GM19043 (cell line): ENCODE data around the gene TMX1.
"Not testable (repeated sequence)": the region's sequence is repeated elsewhere in the genome, so short reads cannot be mapped to it uniquely, and the experiment has no call there.

ENCODE experiments used
- ATAC-seq: cut with Tn5 transposase; IDR thresholded peaks from one replicate; pipeline ENCODE4 v1.9.1; 2021; ENCODE audit warnings: low read depth; ENCODE audit not compliant: unreplicated experiment

The TMX1 gene

GRCh38 chr14:51239813-51240803 is at the start of gene TMX1:
TSS of gene TMX1 (plus strand) at chr14:51240247. CDS start at chr14:51240293, 46 bp downstream.
- peak; percentile 89 for ATAC-seq

GRCh38 chr14:51201890-51202289 is 38.2 kb upstream of the TMX1 start:
- ATAC-seq, result no peak

GRCh38 chr14:51202914-51203665 is 37.0 kb upstream of the TMX1 start:
- peak; percentile 60 for ATAC-seq

GRCh38 chr14:51203881-51204280 is 36.2 kb upstream of the TMX1 start:
- ATAC-seq, result no peak

- ATAC-seq, result no peak
Observed at GRCh38 chr14:51205486-51205885, 34.6 kb upstream of the TMX1 start.

GRCh38 chr14:51206462-51206861 is 33.6 kb upstream of the TMX1 start:
- no peak for ATAC-seq

GRCh38 chr14:51207621-51208020 is 32.4 kb upstream of the TMX1 start:
- ATAC-seq, result no peak

GRCh38 chr14:51208982-51209381 is 31.1 kb upstream of the TMX1 start:
- no peak for ATAC-seq

GRCh38 chr14:51209457-51209856 is 30.6 kb upstream of the TMX1 start:
- no peak for ATAC-seq

GRCh38 chr14:51210594-51210993 is 29.5 kb upstream of the TMX1 start:
- no peak for ATAC-seq

- no peak for ATAC-seq
Observed at GRCh38 chr14:51211149-51211548, 28.9 kb upstream of the TMX1 start.

GRCh38 chr14:51216602-51217001 is 23.4 kb upstream of the TMX1 start:
- ATAC-seq, result no peak

GRCh38 chr14:51219473-51220448 is 20.3 kb upstream of the TMX1 start:
- ATAC-seq, result no peak

- not testable (repeated sequence) for ATAC-seq
Observed at GRCh38 chr14:51223463-51223862, 16.6 kb upstream of the TMX1 start.

- ATAC-seq, result no peak
Observed at GRCh38 chr14:51224551-51224950, 15.5 kb upstream of the TMX1 start.

GRCh38 chr14:51225751-51226150 is 14.3 kb upstream of the TMX1 start:
- no peak for ATAC-seq

- ATAC-seq, result no peak
Observed at GRCh38 chr14:51228391-51228790, 11.7 kb upstream of the TMX1 start.

- ATAC-seq, result no peak
Observed at GRCh38 chr14:51228890-51229289, 11.2 kb upstream of the TMX1 start.

GRCh38 chr14:51236314-51236713 is 3.7 kb upstream of the TMX1 start:
- no peak for ATAC-seq

- ATAC-seq, result no peak
Observed at GRCh38 chr14:51240804-51241380, 845 bp downstream of the TMX1 start.
